Lower leg skin (tissue), 3 donors: ENCODE measurements around the gene LHX3.

Source experiments
- CTCF ChIP-seq, 3 donors: fragments of 450-650 bp; IDR thresholded peaks; one replicate each; pipeline ENCODE4 v1.5.1; 2016; ENCODE audit warnings: antibody characterized with exemption in 3 of 3, mild to moderate bottlenecking in 3 of 3, moderate library complexity in 2 of 3
- POLR2A ChIP-seq, 2 donors: fragments of 450-650 bp; IDR thresholded peaks; one replicate each; pipeline ENCODE4 v1.6.1; 2016 to 2017; ENCODE audit warnings: antibody characterized with exemption in 2 of 2, mild to moderate bottlenecking in 1 of 2, moderate library complexity in 1 of 2

- no peak for TF ChIP-seq CTCF (IDR thresholded peaks at IDR 0.05)
- no peak for TF ChIP-seq POLR2A (IDR thresholded peaks at IDR 0.05)
Measured at GRCh38 chr9:136229096-136230065, 24.5 kb upstream of the LHX3 start.
